Measurements from ENCODE around the gene IGFL1. TPM values are rescaled to one million over a fixed set of nuclear protein-coding genes. Genes with fewer than 3 reads are reported as not detected.
"Not testable (repeated sequence)": the region's sequence is repeated elsewhere in the genome, so short reads cannot be mapped to it uniquely, and the experiment has no call there.

The IGFL1 gene
- not detected for polyA plus RNA-seq (2012; ENCODE audit: missing spikeins)

DNA sequence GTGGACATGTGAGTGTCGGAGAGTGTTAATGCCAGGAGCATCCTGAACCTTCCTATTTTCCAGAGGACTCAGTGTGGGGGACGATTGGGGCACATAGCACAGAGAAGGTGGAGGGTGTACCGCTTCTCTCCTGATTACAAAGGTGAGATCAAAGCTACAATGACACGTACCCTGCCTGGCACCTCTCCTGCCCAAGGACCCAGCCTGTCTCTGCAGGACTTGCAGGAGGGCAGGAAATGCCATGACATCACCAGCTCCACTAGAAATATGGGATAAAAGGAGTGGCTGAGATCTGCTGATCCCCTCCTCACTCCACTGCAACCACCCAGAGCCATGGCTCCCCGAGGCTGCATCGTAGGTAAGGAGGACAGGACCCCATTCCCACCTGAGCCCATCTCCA lies at the start of gene IGFL1:
TSS of gene IGFL1 (plus strand) at position 301 of the 400 bp plus-strand sequence. CDS start at position 334, 33 bp downstream.
- DNase-seq (ENCODE audit: insufficient read length) (no peak), FAIRE-seq (no peak)
- TF ChIP-seq POLR2A (IDR thresholded peaks at IDR 0.05; ENCODE audit: low read depth, low read length) = no peak
- no peak for TF ChIP-seq POLR2AphosphoS5 (IDR thresholded peaks at IDR 0.05; ENCODE audit: low read depth, low read length)
- no peak for TF ChIP-seq TAF1 (IDR thresholded peaks at IDR 0.05; ENCODE audit: borderline replicate concordance, low read depth, low read length)

- no peak for DNase-seq (ENCODE audit: insufficient read length)
- TF ChIP-seq TAF1 (IDR thresholded peaks at IDR 0.05; ENCODE audit: borderline replicate concordance, low read depth, low read length) = no peak
- no peak for FAIRE-seq
Observed at GRCh38 chr19:46180701-46181387, 48.7 kb upstream of the IGFL1 start.

DNA sequence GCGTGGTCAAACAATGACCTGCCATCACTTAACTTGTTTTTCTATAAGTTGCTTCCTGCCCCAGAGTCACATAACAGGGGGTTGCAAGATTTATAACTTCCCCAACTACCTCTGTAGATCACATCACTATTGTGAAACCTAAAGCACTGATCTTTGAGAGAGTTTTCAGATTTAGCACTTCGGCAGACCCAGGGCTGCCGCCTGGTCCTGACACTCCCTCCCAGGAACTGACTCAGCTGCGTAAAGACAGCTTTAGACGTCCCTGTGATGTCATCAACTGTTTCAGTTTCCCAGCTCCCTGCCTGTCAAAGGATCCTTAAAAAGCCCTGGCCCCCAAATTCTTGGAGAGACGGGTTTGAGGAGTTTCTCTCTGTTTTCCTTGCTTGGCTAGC lies 48.2 kb upstream of the IGFL1 start:
- TF ChIP-seq POLR2A (IDR thresholded peaks at IDR 0.05; ENCODE audit: low read depth, low read length) (no peak), TAF1 (IDR thresholded peaks at IDR 0.05; ENCODE audit: borderline replicate concordance, low read depth, low read length) (no peak), POLR2AphosphoS5 (IDR thresholded peaks at IDR 0.05; ENCODE audit: low read depth, low read length) (no peak)
- FAIRE-seq (no peak), DNase-seq (ENCODE audit: insufficient read length) (no peak)

DNA sequence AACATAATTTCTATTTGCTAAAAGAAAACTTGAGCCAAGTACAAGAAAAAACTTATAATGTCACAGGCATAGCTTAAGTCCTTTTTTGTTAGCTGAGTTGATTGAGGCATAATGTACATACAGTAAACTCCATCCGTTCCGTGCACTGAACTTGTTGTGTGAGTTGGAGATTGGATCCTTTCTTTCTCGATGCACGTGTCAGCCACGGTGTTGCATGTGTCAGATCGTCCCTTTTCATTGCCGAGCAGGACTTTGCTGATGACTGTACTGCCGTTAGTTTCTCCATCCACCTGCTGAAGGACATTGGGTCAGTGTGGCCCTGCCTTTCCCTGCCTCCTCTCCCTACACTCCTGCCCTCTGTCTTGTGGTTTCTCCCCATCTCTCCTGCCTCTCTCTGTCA lies 47.1 kb upstream of the IGFL1 start:
- TF ChIP-seq POLR2AphosphoS5 (IDR thresholded peaks at IDR 0.05; ENCODE audit: low read depth, low read length) (no peak), POLR2A (IDR thresholded peaks at IDR 0.05; ENCODE audit: low read depth, low read length) (no peak), TAF1 (IDR thresholded peaks at IDR 0.05; ENCODE audit: borderline replicate concordance, low read depth, low read length) (no peak)
- no peak for DNase-seq (ENCODE audit: insufficient read length)
- FAIRE-seq = no peak

DNA sequence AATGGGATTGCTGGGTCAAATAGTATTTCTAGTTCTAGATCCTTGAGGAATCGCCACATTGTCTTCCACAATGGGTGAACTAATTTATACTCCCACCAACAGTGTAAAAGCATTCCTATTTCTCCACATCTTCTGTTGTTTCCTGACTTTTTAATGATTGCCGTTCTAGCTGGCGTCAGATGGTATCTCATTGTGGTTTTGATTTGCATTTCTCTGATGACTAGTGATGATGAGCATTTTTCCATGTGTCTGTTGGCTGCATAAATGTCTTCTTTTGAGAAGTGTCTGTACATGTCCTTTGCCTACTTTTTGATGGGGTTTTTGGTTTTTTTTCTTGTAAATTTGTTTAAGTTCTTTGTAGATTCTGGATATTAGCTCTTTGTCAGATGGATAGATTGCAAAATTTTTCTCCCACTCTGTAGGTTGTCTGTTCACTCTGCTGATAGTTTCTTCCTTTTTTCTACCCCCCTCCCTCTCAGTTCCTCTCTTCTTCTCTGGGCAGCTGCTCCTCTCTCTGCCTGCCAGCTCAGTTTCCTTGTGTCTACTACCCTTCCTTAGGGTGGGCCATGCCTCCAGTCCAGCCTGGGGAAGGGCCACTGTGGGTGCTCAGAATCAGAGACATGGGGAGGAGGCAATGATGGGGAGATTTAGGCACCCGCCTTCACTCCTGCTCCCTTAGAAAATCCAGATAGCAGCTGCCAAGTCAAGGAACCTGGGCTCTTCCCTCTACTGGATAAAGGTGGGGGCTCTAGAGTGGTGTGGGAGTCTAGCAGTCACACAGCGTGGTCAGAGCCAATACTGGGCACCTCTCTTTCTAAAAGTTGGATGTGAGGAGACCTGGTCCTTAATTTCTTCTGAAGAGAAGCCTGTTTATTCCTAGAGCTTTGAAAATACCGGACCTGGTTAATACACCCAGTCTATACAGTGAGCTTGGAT lies 44.5 kb upstream of the IGFL1 start:
- FAIRE-seq; DNase-seq (ENCODE audit: insufficient read length): not testable (repeated sequence)

GRCh38 chr19:46186101-46186716 lies 43.3 kb upstream of the IGFL1 start:
- FAIRE-seq = no peak
- no peak for TF ChIP-seq TAF1 (IDR thresholded peaks at IDR 0.05; ENCODE audit: borderline replicate concordance, low read depth, low read length)
- TF ChIP-seq POLR2AphosphoS5 (IDR thresholded peaks at IDR 0.05; ENCODE audit: low read depth, low read length) = no peak
- no peak for DNase-seq (ENCODE audit: insufficient read length)

DNA sequence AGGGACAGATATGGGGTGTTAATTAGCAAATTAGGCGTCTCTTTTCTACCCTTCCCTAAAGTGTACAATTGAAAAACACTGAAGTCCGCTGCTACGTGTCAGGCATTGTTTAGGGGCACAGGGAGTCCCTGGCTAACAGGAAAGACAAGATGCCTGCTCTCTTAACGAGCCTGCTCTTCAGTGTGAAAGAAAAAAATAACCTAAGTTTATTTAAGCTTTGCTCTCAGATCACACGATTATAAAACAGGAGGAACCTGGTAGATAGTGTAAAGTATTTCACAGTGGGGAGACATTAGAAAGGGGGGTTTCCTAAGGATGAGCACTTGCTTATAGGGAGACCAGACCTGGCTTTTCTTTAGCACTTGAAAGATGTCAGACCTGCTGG lies 42.8 kb upstream of the IGFL1 start:
- FAIRE-seq (no peak), DNase-seq (ENCODE audit: insufficient read length) (no peak)
- no peak for TF ChIP-seq POLR2A (IDR thresholded peaks at IDR 0.05; ENCODE audit: low read depth, low read length)
- no peak for TF ChIP-seq TAF1 (IDR thresholded peaks at IDR 0.05; ENCODE audit: borderline replicate concordance, low read depth, low read length)

DNA sequence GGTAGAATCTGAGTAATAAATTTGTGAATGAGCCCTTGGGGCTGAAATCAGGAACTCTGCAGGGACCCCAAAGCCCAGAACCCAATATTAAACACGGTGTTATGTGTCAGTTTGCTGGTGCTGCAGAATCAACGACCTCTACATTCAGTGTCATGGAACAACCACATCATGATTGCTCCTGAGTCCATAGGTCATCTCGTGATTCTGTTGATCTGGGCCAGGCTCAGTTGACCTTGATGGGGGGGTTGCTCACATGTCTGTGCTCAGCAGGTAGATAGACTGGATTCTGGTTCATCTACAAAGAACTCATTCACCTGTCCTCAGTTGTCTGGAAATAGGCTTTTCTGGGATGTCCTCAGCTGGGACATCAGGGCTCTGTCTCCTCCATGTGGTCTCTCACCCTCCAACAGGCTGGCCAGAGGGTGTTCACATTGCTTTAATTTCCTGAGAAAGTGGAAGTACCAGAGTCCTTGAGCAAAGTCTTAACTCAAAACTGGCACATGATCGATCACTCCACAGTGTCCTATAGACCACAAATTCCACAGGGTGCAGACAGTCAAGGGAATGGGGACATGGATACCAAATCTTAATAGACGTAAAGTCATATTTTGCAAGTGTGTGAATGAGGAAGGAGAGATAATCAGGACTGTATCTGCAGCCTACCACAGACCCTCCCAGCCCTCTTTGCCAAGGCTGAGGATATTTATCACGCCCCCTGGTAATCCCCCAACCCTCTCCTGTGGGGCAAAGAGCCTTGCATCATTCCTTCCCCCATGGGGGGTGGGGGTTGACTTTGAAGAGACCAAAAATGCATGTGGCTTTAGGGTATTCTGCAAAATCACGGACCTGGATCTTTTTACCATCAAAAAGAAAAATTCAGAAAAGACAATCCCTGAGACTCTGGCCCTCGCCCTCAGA lies 39.3 kb upstream of the IGFL1 start:
- no peak for DNase-seq (ENCODE audit: insufficient read length)
- TF ChIP-seq POLR2AphosphoS5 (IDR thresholded peaks at IDR 0.05; ENCODE audit: low read depth, low read length) = no peak
- TF ChIP-seq TAF1 (IDR thresholded peaks at IDR 0.05; ENCODE audit: borderline replicate concordance, low read depth, low read length) = no peak
- FAIRE-seq = no peak

DNA sequence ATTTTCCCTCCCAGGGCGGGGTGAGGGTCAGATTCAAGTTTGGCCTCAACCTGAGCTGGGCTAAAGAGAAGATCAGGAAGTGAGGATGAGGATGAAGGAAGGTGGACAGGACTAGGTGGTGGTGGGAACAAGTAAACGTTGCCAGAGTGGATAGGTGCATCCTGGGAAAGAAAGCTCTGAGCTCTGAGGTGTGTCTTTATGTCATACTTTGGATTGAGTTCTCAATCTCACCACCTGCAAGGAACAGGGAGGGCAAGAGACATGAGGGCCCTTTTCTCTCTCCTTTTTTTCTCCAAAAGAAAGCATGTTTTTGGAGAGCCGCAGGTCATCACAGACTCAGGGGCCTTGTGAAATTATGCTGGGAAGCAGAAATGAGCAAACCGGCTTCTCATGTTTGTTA lies 38.2 kb upstream of the IGFL1 start:
- TF ChIP-seq POLR2A (IDR thresholded peaks at IDR 0.05; ENCODE audit: low read depth, low read length) (no peak), TAF1 (IDR thresholded peaks at IDR 0.05; ENCODE audit: borderline replicate concordance, low read depth, low read length) (no peak), POLR2AphosphoS5 (IDR thresholded peaks at IDR 0.05; ENCODE audit: low read depth, low read length) (no peak)
- DNase-seq (ENCODE audit: insufficient read length) (no peak), FAIRE-seq (no peak)

DNA sequence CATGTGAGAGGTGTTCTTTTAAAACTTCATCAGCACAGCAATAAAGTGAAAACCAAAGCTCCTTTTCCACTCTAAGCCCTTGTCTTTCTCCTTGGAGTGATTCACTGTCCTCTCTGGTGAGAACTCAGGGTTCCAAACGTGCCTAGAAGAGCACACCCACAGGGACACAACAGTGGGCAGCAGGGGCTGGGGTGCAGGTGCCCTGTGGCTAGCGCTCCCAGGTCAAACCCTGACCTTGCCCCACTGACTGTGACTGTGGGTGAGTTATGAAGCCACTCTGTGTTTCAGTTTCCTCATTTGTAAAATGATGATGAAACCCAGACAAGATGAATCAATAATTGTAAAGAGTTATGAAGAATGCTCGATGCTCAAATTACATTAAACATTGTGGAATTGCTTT lies 37.6 kb upstream of the IGFL1 start:
- no peak for TF ChIP-seq POLR2A (IDR thresholded peaks at IDR 0.05; ENCODE audit: low read depth, low read length)
- TF ChIP-seq POLR2AphosphoS5 (IDR thresholded peaks at IDR 0.05; ENCODE audit: low read depth, low read length) = no peak
- TF ChIP-seq TAF1 (IDR thresholded peaks at IDR 0.05; ENCODE audit: borderline replicate concordance, low read depth, low read length) = no peak
- DNase-seq (ENCODE audit: insufficient read length) (no peak), FAIRE-seq (no peak)

- DNase-seq (ENCODE audit: insufficient read length); FAIRE-seq: not testable (repeated sequence)
Observed at GRCh38 chr19:46192626-46192991, 36.9 kb upstream of the IGFL1 start.
